ENCODE data around the gene SKI.

SKI gene

GRCh38 chr1:2206813-2207487 is 21.2 kb upstream of the SKI start:
- DNase-seq (ENCODE audit: extremely low spot score, insufficient read length, low read depth) (no peak), FAIRE-seq (no peak)

GRCh38 chr1:2208309-2209239 is 19.5 kb upstream of the SKI start:
- DNase-seq (ENCODE audit: extremely low spot score, insufficient read length, low read depth) (no peak), FAIRE-seq (no peak)

GRCh38 chr1:2209400-2210083 is 18.6 kb upstream of the SKI start:
- DNase-seq (ENCODE audit: extremely low spot score, insufficient read length, low read depth) (no peak), FAIRE-seq (no peak)

GRCh38 chr1:2210084-2210653 is 17.9 kb upstream of the SKI start:
- DNase-seq (ENCODE audit: extremely low spot score, insufficient read length, low read depth) (no peak), FAIRE-seq (no peak)

- FAIRE-seq (no peak), DNase-seq (ENCODE audit: extremely low spot score, insufficient read length, low read depth) (no peak)
These were observed 17.3 kb upstream of the SKI start for GRCh38 chr1:2210786-2211185.

DNA sequence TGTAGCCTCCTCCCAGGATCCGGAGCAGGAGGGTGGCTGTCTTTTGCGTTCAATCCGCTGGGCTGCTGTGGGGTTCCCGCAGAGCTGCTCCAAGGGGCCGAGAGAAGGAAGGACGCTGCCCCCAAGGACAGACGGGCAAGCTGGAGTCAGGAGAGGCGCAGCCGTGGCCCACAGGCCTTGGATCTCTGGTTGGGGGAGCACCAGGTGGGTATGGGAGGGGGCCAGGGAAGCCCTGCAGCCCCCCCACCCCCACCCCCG is 15.9 kb upstream of the SKI start:
- DNase-seq (ENCODE audit: extremely low spot score, insufficient read length, low read depth), result no peak
- no peak for FAIRE-seq

GRCh38 chr1:2212532-2213491 is 15.3 kb upstream of the SKI start:
- DNase-seq (ENCODE audit: extremely low spot score, insufficient read length, low read depth) (no peak), FAIRE-seq (no peak)

- FAIRE-seq (no peak), DNase-seq (ENCODE audit: extremely low spot score, insufficient read length, low read depth) (no peak)
These were observed 14.3 kb upstream of the SKI start for GRCh38 chr1:2213576-2214505.

DNA sequence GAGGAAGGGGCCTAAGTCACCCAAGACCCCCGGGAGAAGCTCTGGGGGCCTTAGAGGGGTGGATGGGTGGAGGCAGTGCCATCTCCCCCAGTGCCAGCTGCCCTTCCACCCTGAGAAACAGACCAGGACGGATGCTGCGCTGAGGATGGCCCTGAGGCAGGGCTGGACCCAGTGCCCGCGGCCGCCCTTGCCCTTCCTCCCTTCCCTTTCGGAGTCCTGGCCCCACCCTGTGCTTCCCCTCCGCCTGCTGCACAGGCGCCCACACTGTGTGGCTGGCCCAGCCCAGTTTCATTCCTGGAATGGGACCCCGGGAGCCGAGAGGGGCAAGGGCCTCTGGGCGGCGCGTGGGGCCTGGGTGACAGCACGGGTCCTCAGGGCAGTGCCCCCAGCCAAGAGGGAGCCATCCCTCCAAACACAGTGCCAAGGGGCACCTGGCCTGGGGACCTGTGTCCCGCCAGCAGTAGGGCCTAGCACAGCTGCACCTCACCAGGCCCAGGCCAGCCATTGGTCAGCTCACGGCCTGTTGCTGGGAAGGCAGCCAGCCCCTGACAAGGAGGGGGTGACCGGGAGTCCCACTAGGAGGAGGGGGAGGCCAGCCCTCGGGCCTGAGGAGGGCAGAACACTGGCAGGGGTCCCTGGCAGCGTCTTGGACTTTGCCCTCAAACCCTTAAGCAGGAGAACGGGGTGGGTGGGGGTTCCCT is 13.4 kb upstream of the SKI start:
- FAIRE-seq (no peak), DNase-seq (ENCODE audit: extremely low spot score, insufficient read length, low read depth) (no peak)

GRCh38 chr1:2215329-2215728 is 12.8 kb upstream of the SKI start:
- DNase-seq (ENCODE audit: extremely low spot score, insufficient read length, low read depth) (no peak), FAIRE-seq (no peak)

DNA sequence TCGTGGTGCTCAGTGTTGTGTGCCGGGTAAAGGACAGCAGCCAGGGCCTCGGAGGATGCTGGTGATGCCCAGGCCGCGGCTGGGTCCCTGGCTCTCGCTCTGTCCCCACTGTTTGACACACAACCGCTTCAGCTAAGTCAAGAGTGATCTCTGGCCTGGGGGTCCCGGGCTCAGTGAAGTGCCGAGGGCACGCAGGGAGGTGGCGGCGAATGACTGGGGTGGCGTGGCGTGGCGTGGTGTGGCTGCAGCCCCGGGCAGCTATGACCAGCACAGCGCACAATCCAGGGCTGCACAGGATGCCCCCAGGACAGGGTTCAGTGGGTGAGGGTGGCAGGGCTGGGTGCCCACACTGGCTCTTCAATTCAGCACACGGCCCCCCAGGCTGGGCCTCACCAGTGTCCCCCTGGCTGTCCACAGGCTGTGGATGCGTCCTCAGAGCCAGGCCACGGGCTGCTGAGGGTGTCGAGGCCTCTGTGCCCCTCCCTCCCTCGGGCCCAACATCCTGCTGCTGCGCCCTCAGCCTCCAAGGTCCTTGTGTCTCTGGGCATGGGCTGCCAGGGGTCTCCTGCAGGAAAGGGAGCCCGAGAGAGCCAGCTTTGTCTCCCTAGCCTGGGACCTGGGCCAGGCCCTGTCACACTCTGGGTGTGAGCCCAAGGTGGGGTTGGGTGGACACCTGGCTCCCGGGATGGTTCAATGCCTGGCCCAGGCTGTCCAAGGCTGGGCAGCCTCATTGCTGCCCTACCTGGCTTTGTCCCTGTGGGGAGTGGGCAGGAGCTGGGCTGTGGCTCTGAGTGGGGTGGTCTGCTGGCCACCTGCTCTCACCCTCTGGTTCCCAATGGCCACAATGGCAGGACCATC is 12.0 kb upstream of the SKI start:
- FAIRE-seq, result no peak
- DNase-seq (ENCODE audit: extremely low spot score, insufficient read length, low read depth), result no peak

DNA sequence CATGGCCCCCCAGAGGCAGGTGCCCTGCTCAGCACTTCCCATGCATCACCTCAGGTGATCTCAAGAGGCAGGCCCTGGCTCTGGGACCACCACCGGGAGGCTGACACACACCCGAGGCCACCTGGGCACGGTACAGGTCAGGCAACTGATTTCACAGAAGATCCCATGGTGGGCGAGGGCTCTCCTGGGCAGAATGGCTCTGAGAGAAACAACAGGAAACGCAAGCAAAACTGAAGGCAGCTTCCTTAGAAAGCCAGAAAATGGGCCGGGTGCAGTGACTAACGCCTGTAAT is 11.4 kb upstream of the SKI start:
- FAIRE-seq, result no peak
- DNase-seq (ENCODE audit: extremely low spot score, insufficient read length, low read depth), result no peak

DNA sequence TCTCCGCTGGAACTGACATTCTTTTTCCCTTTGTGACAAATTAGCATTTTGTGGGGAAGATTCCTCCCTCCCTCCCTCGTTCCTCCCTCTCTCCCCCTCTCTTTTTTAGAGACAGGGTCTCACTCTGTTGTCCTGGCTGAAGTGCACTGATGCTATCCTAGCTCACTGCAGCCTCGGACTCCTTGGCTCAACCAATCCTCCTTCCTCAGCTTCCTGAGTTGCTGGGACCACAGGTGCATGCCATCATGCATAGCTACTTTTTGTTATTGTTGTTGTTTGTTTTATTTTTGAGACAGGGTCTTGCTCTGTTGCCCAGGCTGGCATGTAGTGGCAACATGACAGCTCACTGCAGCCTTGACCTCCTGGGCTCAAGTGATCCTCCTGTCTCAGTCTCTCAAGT is 6.8 kb upstream of the SKI start:
- DNase-seq (ENCODE audit: extremely low spot score, insufficient read length, low read depth) (no peak), FAIRE-seq (no peak)

- FAIRE-seq, result no peak
- DNase-seq (ENCODE audit: extremely low spot score, insufficient read length, low read depth), result no peak
These were observed 3.9 kb upstream of the SKI start for GRCh38 chr1:2224170-2224584.

DNA sequence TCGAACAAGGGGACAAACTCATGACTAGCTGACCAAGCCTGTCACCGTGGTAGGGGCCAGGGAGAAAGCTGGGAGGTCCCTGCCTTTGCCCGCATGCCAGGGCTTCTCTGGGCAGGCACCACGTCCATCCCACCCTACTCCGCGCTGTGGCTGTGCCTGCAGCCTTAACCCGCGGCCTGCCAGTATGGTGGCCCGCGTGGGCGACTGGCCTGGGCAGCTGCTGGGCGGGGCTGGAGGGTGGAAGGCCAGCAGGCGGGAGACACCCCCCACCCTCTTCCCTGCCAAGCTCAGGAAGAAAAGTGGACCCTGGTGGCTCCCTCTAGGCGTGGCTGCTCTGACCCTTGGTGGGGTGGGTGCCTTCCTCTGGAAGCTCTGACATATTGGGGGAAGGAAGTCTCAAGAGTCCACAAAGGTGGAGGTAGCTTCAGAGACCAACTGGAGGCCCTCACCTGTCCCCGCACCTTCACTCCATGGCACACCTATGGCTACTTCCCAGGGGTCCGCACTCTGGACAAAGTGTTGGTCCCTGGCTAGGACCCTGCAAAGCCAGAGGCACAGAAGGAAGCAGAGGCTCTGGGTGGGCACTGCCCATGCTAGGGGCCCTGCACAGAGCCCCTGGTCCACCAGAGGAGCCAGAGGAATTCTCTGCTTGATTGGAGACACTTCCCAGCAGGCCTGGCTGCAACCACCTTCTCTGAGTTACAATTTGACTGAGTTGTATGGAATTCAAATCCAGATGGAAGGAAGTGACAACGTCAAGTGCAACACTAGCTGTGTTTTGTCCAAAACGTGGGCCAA is 3.3 kb upstream of the SKI start:
- no peak for FAIRE-seq

DNA sequence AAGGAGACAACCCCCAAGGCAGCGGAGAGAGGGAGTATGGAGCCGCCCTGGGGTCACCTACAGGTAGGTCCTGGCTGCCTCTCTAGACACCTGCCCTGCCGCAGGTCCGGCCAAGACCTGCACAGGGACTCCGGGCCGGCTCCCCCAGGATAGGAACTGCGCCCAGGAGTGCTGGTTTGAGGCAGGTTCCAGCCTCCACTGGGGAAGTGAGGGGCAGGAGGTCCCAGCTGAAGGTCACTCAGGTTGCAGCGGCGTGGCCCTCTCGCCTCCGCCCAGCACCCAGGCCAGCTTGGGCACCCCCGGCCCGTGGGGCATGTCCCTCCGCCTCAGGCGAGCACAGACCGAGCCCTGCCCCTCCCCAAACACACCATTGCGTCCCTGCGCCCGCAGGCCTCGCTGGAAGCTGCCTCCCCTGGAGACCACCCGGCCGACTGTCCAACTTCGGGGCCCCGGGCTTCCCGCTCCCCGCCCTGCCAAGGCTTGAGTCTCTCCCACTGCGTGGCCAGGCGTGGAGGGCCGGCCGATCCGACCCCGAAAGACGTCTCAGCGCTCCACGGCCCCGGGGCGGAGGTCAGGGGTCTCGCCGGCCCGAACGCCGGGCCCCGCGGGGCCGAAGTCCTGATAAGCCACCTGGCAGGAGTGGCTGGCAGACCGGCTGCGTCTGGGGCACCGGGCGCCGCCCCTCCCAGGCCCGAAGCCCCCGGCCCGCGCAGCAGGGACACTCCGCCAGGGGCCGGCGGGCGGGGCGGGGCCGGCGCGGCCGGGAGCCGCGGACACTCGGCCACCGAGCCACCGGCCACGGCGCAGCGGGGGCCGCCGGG is 1.4 kb upstream of the SKI start:
- DNase-seq (ENCODE audit: extremely low spot score, insufficient read length, low read depth) (no peak), FAIRE-seq (no peak)

More for the DNA sequence above, 3.3 kb upstream of the SKI start:
- no peak for DNase-seq (ENCODE audit: extremely low spot score, insufficient read length, low read depth)
